Gastrocnemius medialis (tissue), 4 donors: ENCODE measurements around the gene SPIRE1. TPM values are rescaled to one million over a fixed set of nuclear protein-coding genes. Genes with fewer than 3 reads are reported as not detected.

Source experiments
- ATAC-seq, 2 donors: fragments of 150-250 bp; one replicate each; pipeline ENCODE4 v1.9.1; 2016
- DNase-seq, 2 donors: peaks; one replicate each; pipeline ENCODE4 v3.0.0-alpha.2; 2019
- H3K27ac ChIP-seq, 4 donors: fragments of 200-600 bp; sonication (generic); 1 replicate in 1 of 4; 2 replicates in 3 of 4; pipeline ENCODE4 v1.5.1; 2016 to 2018; ENCODE audit warnings: mild to moderate bottlenecking in 2 of 4, moderate library complexity in 1 of 4
- H3K27me3 ChIP-seq, 3 donors: fragments of 200-600 bp; sonication (generic) in 2 of 3; 1 replicate in 1 of 3; 2 replicates in 2 of 3; pipeline versions ENCODE4 v1.5.1 to v1.6.0; 2016 to 2019; ENCODE audit warnings: mild to moderate bottlenecking in 1 of 3, moderate library complexity in 1 of 3
- H3K36me3 ChIP-seq, 2 donors: fragments of 200-600 bp; sonication (generic) in 1 of 2; one replicate each; pipeline ENCODE4 v1.5.1; 2017 to 2018
- H3K4me1 ChIP-seq, 2 donors: fragments of 200-600 bp; sonication (generic) in 1 of 2; one replicate each; pipeline ENCODE4 v1.5.1; 2016 to 2017; ENCODE audit warnings: mild to moderate bottlenecking in 2 of 2
- H3K4me3 ChIP-seq, 4 donors: fragments of 200-600 bp; sonication (generic) in 3 of 4; 1 replicate in 1 of 4; 2 replicates in 3 of 4; pipeline ENCODE4 v1.5.1; 2016 to 2019; ENCODE audit warnings: mild to moderate bottlenecking in 2 of 4
- H3K9me3 ChIP-seq, 3 donors: fragments of 200-600 bp; sonication (generic) in 2 of 3; 1 replicate in 1 of 3; 2 replicates in 2 of 3; pipeline ENCODE4 v1.5.1; 2016 to 2019
- CTCF ChIP-seq, 5 experiments: fragments of 450-650 bp in 3 of 5; fragments of 200-600 bp in 2 of 5; sonication (generic) in 2 of 5; IDR thresholded peaks in 4 of 5; conservative IDR thresholded peaks in 1 of 5; 1 replicate in 4 of 5; 2 replicates in 1 of 5; pipeline ENCODE4 v1.5.1; 2016 to 2019; ENCODE audit warnings: antibody characterized with exemption in 5 of 5, mild to moderate bottlenecking in 3 of 5, moderate library complexity in 3 of 5
- POLR2A ChIP-seq, 2 donors: fragments of 450-650 bp; IDR thresholded peaks; one replicate each; pipeline ENCODE4 v1.6.1; 2017; ENCODE audit warnings: antibody characterized with exemption in 2 of 2, mild to moderate bottlenecking in 2 of 2, moderate library complexity in 2 of 2
- in situ Hi-C, 4 donors: fragments of 200-750 bp; cut with MboI; loops; one replicate each; pipeline versions ENCODE4 v1.15.0 to v1.8.0; 2017; ENCODE audit warnings: low sequenced_read_pairs in 4 of 4
- intact Hi-C: fragments of 100-400 bp; cut with DNase I; formaldehyde crosslinking; loops from one replicate; pipeline ENCODE4 v1.15.1; 2023; ENCODE audit warnings: low total_unique reads
- total RNA-seq, 4 donors: library from RNA; depleted of rRNA; stranded (reverse); fragments of >200 nt; gene quantifications; one replicate each; pipeline versions ENCODE4 v1.1.0 to v1.2.3, GENCODE V29; 2016

SPIRE1 gene
- total RNA-seq, 4 donors from 2014 or later, result 48.3 to 82.7 (median 55.1) TPM

DNA sequence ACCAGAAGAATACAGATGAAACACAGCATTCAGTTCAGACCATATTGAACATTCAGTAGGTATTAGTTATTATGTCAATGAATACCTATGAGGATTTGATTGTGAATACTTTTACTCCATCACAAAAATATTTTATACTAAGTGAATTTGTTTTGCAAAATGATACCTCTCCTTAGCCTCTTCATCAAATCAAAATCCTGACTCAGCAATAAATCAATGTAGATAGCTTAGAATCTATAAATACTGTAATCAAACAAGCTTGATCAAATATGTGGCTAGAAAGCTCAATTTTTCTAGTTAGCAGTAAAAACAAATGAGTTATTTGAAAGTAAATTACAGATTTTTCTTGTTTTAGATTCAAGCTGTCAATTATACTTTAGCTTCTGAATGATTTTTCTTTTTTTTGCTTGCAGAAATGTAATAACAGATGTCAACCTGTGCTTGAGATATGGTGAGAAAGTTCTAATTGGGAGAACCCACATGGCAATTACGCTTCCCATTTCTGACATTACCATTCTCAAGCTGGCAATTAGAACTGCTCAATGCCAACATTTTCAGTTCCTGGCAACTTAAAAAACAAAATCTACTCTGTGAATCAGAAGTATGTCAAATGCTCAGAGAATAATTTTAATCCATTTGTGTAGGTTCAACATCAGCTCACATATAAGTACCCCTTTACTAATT lies 140.6 kb downstream of the SPIRE1 start:
- Histone ChIP-seq H3K27me3 (no peaks in the 10 kb centered on the region), H3K27ac (no peak overlapping the region), H3K36me3 (no peaks in the 10 kb centered on the region), H3K9me3 (no peaks in the 10 kb centered on the region), H3K4me1 (peaks cover 13 to 25% of the 10 kb centered on the region in 2 donors), H3K4me3 (no peak overlapping the region)
- in situ Hi-C loops (no loop called here), intact Hi-C loops (no loop called here)
- DNase-seq, result no peak
- ATAC-seq, result no peak
- TF ChIP-seq CTCF (IDR thresholded peaks at IDR 0.05 in 4 of 5, conservative IDR thresholded peaks at IDR 0.05 in 1 of 5), result no peak
- TF ChIP-seq POLR2A (IDR thresholded peaks at IDR 0.05), result no peak

DNA sequence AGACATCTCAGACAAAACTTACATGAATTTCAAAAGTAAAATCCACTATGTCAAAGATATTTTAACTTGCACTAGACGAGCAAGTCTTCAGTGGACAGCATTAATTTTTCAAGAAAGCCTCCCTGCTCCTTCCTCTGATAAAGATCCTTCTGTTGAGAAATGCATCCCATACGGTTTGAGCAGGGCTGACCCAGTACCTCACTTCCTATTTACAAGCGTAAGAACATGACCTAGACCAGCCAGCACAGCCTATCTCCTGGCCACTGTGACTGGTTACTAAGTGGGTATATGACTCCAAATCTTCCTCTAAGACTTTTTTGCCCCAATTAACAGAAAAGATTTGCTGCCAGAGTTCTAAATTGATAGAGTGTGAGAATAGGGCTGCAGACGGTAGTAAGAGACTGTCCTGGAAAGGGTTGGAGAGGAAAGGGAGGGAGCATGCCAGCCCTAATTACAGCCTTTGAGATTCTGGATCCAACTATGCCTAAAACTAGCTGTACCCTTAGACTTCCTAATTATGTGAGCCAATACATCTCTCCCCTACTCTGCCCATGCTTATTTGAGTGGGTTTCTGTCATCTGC lies 141.8 kb downstream of the SPIRE1 start:
- DNase-seq (no peak), ATAC-seq (no peak)
- TF ChIP-seq CTCF (IDR thresholded peaks at IDR 0.05 in 4 of 5, conservative IDR thresholded peaks at IDR 0.05 in 1 of 5) (no peak), POLR2A (IDR thresholded peaks at IDR 0.05) (no peak)
- Histone ChIP-seq H3K4me3 (no peak overlapping the region), H3K4me1 (peaks cover 13 to 25% of the 10 kb centered on the region in 2 donors), H3K9me3 (no peaks in the 10 kb centered on the region), H3K27ac (no peak overlapping the region), H3K36me3 (no peaks in the 10 kb centered on the region), H3K27me3 (no peaks in the 10 kb centered on the region)
- intact Hi-C loops, result no loop called here
- in situ Hi-C loops, result no loop called here

DNA sequence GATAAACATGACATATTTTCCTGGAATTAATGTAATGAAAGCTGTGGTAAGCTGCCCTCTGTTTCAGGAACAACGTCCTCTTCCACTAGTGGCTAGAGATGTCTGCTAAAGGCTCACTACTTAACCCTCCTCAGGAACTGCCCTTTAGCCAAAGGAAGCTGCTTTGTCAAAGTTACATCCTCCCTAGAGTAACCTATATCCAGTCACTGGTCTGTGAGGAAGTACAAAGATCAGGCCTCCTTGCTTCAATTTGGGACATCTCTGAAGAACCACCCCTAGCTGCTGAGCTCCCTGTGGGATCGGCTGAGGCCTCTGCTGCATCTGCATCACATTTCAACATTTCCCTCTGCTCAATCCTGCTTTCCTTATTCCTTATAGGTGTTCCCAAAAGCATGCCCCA lies 142.4 kb downstream of the SPIRE1 start:
- in situ Hi-C loops, result no loop called here
- ATAC-seq (peak in 1 of 2 donors; percentile 7), DNase-seq (no peak)
- Histone ChIP-seq H3K27ac (no peak overlapping the region), H3K36me3 (no peaks in the 10 kb centered on the region), H3K9me3 (no peaks in the 10 kb centered on the region), H3K4me3 (no peak overlapping the region), H3K27me3 (no peaks in the 10 kb centered on the region), H3K4me1 (peaks cover 9 to 21% of the 10 kb centered on the region in 2 donors)
- intact Hi-C loops, result no loop called here
- TF ChIP-seq CTCF (IDR thresholded peaks at IDR 0.05 in 4 of 5, conservative IDR thresholded peaks at IDR 0.05 in 1 of 5) (no peak), POLR2A (IDR thresholded peaks at IDR 0.05) (no peak)

- TF ChIP-seq POLR2A (IDR thresholded peaks at IDR 0.05) (no peak), CTCF (IDR thresholded peaks at IDR 0.05 in 4 of 5, conservative IDR thresholded peaks at IDR 0.05 in 1 of 5) (no peak)
- H3K27me3 ChIP-seq, result no peaks in the 10 kb centered on the region
- in situ Hi-C loops, result no loop called here
Observed at GRCh38 chr18:12507007-12507406, 150.9 kb downstream of the SPIRE1 start.

More at GRCh38 chr18:12507007-12507406, 150.9 kb downstream of the SPIRE1 start:
- Histone ChIP-seq H3K27ac (no peak overlapping the region), H3K4me1 (no peaks in the 10 kb centered on the region), H3K9me3 (no peaks in the 10 kb centered on the region), H3K36me3 (no peaks in the 10 kb centered on the region), H3K4me3 (no peak overlapping the region)
- DNase-seq, result no peak
- intact Hi-C loops, result no loop called here
- no peak for ATAC-seq
